Activated CD4-positive, CD25-positive, alpha-beta regulatory T cell (primary cell): ENCODE measurements around the gene RASSF7.
"Not testable (repeated sequence)": the region's sequence is repeated elsewhere in the genome, so short reads cannot be mapped to it uniquely, and the experiment has no call there.

Source experiments
- DNase-seq, 4 experiments: peaks; one replicate each; lab custom pipeline; 2025; lab: John Stamatoyannopoulos, UW

Gene RASSF7

DNA sequence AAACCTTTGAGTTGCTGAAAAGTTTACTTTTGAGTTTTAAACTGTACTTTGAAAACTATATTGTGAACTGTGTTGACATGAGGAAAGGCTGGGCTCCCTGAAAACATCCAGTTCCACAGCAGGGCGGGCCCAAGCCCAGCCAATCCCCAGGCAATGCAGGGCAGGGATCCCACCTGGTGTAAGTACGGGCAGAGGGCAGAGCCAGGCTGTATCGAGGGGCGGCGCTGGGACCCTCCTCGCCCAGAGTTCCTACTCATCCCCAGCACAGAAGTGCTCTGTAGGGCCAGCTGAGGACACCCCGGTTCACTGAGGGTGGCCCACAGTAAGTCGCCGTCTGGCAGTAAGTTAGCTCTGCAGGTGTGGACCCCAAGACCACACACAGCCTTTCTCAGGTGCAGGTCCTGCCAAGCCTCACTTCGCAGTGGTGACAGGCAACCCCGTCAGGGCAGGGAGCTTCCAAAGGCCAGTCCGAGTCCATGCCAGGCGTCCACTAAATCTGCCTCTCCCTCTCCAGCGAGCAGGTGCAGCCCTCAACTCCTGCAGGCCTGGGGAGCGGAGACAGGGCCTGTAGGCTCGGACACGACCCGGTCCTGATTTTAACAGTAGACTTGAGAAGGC lies 6.3 kb downstream of the RASSF7 start:
- DNase-seq: no peak

DNA sequence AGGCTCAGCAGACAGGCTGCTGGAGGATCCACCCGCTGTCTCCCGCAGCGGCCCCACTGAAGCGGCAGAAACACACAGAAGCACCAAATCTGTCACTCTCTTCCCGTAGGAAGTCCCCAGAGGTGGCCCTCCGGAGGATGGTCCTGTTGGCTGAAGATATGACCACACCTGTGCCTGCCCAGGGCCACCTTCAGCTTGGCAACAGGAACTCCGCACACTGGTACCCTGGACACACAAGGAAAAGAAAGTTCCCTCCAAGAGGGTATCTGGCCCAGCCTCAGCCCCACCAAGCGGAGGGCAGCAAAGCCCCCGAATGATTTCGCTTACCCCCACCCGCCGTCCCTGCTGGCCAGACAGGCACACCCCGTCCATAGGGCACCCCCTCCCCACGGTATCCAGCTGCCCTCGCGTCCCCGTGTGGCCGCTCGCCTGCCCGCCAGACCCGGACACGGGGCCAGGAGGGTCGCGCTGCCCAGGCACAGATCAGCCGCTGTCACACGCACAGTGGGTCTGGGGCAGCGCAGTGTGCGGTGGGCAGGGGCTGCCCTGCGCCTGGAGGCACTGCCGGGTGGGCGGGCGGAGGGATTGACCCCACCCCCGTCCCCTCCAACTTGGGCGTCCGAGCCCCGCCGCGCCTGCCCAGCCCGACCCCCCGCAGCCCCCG lies 7.0 kb downstream of the RASSF7 start:
- no peak for DNase-seq

DNA sequence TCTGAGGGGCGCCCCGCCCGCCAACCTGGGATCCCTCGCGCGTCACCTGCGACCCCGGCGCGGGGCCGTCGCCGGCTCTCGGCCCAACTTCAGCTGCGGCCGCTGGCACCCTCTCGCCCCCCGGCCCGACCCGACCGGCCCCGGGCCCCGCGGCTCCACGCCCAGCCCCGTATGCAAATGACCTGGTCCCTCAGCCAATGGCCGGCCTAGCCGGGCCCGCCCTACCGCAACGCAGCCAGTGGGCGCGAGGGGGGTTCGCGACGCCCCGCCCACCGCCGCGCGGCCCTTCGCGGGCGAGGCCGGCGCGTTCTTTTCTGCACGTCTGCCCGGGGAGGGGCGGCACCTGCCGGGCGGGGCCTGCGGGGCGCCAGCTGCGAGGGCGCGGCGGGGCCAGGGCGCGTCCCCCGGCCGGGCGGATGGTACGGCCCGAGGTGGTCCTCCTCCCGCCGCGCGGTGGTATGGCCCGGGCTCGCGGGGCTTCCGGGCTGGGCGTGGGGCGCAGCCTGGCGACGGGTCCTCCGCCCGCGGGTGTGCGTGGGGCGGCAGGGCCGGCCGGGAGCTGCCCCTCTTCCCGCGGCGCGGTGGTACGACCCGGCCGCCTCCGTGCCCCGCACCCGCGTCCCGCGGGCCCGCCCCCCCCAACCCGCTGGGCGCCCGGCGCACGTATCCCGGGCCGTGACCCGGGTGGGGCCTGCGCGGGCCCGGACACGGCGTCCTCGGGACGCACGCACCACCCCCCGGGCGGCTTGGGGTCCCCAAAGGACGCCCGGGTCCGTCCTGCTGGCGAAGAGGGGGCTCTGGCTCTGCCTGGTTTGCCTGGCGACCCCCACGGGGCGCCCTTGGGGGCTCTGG lies 7.8 kb downstream of the RASSF7 start:
- peak; percentile 78 to 93 (median 90) for DNase-seq

DNA sequence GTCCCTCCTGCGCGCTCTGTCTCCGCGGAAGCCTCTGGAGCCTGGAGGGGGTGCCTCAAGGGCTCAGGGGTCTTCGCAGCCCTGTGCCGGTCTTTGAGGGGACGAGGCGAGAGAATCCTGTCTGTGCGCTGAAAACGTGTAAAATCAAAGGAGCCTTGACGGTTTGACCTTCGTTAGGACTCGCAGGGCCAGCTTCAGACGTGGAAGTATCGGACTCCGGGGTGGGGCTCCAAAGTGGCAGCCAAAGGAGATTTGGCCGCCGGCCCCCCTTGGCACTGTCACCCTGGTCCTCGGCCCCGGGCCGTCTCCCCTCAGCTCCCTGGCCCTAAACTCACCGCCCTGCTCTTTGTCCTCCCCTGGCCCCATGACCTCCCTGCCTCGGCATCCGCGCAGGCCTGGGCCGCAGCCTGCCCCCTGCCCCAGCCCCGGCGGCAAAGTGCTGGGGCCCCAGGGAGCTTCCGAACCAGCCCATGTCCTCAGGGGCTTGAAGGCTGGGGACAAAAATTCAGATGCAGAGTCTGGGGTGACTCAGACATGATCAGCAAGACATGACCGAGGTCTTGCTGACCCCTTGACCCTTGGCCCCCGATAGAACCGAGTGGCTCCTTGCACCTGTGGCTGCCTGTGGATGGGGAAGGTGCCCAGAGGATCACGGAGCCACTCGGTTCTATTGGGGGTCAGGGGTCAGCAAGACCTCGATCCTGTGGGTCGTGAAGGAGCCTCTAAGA lies 8.6 kb downstream of the RASSF7 start:
- no peak for DNase-seq

DNA sequence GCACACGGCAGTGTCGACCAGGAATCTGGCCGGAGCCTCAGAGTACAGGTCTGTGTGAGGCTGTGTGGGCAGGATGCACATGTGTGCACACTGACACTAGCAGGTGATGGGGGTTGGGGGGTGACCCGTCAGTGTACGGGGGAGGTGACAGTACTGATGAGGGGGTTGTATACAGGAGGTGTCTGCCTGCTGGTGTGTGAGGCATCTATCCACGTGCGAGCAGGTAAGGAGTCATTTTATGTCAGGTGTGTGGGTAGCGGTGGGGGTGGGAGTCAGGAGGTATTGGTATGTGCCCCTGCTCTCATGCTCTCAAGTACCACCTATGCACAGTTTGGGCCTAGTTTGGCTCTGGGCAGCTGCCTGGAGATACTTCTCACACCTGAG lies 11.0 kb downstream of the RASSF7 start:
- no peak for DNase-seq

DNA sequence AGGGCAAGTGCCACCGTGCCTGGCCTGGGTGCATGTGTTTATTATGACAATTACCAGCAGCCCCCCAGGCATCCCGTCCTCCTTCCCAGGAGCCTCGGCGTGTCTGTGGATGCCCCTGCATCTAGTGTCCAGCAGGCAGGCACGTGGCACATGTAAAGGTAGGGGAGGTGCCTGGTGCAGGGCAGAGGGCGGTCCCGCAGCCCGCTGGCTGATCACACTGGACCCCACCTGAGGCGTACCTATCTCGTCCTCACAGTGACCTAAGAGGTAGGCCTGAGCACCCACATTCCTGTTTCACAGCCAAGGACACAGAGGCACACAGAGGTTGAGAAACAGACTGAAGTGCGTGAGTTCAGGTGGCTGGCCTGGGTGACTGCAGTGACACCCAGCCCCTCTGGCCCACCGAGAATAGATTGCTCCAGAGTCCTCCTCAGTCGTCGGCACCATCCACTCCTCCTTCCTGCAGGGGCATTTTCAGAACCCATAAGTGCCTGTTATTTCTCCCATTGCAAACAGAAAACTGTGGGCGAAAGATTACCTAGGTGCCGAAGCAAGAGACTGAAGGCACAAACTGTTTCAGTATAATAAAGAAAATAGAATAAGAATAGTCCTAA lies 12.5 kb downstream of the RASSF7 start:
- DNase-seq: no peak

DNA sequence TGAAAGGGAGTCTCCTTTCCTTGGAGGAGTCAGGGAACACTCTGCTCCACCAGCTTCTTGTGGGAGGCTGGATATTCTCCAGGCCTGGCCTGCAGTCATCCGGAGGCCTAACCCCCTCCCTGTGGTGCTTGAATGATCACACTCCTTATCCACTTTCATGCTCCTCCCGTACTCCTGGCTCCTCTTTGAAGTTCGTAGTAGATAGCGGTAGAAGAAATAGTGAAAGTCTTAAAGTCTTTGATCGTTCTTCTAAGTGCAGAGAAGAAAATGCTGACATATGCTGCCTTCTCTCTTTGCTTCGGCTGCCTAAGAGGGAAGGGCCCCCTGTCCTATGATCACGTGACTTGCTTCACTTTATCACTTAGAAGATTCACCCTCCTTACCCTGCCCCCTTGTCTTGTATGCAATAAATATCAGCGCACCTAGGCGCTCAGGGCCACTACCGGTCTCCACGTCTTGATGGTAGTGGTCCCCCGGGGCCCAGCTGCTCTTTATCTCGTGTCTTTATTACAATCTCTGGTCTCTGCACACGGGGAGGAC lies 13.3 kb downstream of the RASSF7 start:
- not testable (repeated sequence) for DNase-seq

DNA sequence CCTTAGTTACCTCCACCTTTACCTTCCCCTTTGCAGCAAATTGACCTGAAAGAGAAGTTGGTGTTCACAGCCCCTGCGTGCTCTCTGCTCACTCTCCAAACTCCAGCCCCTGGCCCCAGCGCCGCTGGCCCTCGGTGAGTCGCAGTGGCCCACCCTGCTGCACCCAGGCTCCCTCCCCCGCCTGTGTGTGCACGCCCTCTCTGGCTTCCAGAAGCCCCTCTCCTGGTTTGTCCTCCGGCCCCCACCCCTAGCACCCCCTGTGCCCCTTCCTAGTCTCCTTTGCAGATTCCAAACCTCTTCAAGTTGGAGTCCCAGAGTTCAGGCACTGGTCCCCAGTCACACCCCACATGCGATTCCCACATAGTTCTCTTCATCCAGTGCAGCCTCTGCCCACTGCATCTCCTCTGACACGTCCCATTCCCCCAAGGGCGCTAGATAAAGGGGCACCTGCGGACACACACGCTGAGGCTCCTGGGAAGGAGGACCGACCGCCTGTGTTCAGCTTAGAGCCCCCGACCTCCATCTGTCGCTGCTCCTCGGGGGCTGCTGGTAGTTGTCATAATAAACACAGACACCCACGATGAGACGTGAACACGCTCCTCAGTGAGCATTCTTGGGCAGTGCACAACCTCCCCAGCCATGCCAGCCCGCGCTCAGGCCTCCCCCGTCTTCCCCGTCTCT lies 14.0 kb downstream of the RASSF7 start:
- DNase-seq: no peak

DNA sequence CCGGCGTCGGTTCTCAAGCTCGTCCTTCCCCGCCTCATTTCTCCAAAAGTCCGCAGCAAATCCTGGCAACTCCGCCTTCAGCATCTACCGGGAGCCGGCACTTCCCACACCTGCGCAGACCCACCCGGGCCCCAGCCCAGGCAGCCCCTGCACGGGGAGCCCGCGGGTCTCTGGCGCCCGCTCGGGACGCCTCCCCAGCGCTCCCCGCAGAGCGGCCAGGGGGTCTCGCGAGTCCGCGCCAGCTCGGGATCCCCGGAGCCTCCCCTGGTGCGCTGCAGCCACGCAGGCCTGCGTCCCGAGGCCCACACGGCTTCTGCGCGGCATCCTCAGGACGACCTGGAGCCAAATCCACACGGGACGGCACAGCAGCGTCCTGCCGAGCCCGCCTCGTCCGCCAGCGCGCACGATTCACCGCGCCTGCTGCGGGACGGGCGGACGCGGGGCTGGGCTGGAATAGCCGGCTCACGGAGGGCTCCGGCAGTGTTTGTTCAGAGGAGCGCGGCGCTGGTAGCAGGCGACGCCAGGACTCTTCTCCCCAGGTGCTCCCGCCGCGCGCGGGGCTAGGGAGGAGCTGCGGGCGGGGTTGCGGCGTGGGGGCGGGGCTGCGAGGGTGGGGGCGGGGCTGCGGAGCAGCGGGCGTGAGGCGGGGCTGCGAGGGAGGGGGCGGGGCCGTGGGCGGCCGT lies 14.7 kb downstream of the RASSF7 start:
- DNase-seq: no peak

DNA sequence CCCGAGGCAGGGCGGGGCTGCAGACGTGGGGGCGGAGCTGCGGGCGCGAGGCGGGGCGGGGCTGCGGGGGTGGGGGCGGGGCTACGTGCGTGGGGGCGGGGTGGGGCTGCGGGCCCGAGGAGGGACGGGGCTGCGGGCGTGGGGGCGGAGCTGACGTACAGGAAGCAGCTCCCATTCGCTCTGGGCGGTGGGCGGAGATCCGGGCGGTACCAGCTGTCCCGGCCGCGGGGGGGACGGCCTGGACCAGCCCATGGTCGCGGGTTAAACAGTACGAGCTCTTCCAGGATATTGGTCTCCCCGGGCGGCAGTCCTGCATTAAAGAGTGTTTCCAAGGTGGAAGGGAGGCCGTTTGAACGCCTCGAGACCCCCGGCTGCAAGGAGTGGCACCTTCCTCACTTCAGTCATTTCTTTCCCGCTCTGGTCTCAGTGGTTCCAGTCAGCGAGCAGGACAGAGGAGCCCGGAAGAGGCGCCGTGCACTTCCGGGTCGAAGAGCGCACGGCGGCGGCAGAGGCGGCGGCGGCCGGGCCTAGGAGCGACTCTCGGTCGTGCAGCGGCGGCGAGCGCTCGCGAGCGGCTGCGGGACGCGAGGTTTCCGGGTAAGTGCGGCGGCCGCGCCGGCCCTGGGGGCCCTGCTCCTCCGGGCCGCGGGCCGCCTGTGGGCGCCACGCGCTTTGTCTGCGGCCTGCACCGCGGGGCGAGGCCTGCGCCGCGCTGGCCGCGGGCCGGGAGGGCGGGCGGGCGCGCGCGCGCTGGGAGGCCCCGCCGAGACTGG lies 15.4 kb downstream of the RASSF7 start, which contains the start of gene PHRF1:
Gene PHRF1 (plus strand): TSS at position 475 of the 773 bp plus-strand sequence. CDS start 5,043 bp downstream, outside the sequence.
- DNase-seq: peak; percentile 86 to 94 (median 91)

DNA sequence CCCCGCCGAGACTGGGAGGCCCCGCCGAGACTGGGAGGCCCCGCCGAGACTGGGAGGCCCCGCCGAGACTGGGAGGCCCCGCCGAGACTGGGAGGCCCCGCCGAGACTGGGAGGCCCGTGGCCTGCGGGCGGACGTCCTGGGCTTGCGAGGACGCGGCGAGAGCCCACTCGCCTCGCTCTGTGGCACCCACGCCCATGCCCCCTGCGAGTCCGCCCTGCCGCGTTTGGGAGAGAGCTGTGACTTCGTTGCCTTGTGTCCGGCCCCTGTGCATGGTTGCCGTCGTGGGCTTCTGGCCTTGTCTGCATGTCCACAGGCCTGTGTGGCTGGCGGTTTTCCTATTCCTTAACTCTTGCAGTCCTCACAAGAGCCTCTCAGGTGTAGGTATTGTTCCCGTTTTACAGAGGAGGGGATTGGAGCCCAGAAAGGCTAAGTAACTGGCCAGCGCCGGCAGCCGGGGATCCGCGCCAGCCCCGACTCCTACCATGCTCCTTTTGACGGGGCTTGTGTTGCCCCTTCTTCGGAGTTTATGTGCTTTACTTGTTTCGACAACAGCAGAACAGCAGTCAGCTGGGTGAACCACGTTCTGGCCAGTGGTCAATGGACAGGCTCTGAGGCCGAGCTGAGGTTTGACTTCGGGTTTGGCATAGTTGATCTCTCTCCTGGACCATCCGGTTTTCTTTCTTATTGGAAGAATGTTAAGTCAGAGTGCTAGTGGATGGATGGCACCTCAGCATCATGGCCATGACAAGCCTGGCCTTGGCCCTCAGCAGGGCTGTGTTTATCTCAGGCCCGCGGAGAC lies 16.2 kb downstream of the RASSF7 start:
- no peak for DNase-seq

DNA sequence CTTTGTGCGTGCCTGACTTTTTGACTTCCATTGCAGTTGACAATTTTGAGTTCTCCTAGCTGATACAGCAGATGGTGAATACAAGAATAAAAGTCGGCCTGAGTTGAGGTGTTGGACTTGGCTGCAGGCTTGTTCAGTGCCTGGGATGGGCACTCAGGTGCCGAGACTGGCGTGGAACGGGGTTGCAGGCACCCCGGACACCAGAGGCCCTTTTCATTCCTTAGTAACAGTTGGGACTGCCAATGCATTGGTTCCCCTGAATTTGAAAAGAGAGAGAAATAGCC lies 16.8 kb downstream of the RASSF7 start:
- DNase-seq: no peak

DNA sequence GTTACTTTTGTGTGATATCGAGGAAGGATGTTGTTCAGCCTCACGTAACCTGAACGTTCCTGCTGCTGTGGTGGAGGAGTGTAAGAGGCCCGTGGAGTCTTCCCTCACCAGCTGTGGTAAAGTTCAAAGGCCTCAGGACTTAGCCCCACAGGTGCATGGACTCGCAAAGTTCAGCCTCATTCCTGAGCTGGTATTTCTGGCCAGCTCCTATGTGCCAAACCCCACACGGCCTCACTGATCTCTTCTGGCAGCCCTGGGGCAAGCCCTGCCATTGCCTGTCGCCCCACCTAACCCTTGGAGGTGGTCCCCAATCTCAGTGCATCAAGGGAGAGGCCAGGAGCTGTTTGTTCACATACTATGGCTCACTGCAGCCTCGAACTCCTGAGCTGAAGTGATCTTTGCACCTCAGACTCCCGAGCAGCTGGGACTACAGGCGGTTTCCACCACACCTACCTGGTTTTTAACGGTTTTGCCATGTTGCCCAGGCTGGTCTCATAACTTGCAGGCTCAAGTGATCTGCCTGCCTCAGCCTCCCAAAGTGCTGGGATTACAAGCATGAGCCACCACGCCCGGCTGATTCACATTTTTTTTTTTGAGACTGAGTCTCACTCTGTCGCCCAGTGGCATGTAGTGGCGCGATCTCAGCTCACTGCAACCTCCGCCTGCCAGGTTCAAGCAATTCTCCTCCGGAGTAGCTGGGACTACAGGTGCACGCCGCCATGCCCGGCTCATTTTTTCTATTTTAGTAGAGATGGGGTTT lies 17.7 kb downstream of the RASSF7 start:
- no peak for DNase-seq

DNA sequence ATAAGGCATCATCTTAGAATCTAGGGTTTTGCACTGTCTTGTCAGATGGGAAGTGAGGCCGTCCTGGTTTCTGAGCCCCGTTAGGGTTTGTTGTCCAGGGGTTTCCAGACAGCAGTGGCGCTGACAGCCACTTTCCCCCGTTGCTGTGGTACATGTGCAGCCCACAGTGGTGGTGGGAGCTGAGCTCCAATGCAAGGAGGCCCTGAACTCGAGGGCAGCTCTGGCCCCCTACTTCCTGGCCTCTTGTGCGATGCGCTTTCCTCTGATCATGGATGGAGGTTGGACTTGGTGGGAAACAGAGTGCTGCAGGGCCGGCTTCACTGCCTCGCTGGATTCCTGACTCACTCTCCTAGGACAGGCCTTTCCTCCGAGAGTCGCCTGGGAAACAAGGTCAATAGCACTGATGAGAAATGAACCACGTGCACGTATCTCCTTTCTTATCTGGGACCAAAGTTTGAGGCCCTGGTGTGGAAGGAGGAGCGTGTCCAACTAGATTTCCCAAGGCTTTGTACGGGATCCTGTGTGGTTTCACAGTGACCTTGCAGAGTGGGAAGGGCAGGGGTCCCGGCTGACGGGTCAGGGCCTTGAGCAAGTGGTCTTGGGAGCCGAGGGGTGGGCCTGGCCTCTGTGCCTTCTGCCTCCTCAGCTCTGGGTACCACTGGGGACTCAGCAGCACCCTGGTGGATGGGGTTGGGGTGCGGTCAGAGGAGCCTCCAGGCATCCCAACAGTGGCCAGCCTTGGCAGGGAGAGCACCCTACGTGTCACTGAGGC lies 19.2 kb downstream of the RASSF7 start:
- DNase-seq: no peak

DNA sequence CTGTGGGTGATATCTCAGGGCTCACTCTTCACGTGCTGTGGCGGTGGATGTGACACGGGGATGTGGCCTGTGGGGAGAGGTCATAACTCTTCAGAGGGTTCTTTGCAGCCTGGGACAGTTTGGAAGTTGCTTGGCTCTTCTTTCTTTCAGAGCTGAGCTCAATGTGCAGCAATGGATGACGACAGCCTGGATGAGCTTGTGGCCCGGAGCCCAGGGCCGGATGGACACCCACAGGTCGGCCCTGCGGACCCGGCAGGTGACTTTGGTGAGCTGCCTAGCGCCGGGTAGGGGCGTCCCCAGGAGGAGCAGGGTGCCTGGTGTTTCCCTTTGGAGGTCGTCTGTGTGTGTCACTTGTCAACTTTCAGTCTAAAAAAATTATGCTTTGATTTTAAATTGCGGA lies 20.6 kb downstream of the RASSF7 start:
- DNase-seq: no peak

DNA sequence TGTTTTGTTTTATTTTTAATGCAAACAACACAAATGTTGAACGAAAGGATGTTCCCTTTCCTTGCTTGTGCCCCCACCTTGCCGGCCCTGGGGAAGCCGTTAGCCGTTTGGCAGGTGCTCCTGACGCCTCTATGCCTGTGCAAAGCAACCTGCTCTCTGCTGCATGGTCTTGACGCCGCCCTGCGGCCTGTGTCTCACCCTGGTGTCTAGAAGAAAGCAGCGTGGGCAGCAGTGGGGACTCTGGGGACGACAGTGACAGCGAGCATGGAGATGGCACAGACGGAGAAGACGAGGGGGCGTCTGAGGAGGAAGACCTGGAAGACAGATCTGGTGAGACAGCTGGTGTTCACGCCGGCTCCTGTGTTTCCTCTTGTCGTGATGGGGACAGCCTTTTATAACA lies 21.0 kb downstream of the RASSF7 start:
- DNase-seq: no peak

DNA sequence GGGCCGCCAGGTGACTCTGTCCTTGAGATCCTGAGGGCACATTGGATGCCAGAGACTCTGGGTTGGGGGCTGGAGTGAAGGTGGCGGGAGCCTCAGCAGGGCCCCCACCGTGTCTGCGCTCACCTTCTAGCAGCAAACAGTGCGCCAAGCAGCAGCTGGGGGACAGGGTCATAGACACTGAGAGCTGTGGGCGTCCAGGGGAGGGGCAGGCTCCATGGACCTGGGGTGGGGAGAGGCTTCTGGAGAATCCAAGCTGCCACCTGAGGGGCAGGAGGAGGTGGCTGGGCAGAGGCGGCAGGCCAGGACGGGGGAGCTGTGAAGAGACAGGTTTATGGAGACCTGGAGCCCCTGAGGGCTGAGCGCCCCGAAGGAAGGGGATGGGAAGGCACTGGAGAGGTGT lies 23.5 kb downstream of the RASSF7 start:
- DNase-seq: no peak
